ENCODE measurements around the gene MYO18A.

DNA sequence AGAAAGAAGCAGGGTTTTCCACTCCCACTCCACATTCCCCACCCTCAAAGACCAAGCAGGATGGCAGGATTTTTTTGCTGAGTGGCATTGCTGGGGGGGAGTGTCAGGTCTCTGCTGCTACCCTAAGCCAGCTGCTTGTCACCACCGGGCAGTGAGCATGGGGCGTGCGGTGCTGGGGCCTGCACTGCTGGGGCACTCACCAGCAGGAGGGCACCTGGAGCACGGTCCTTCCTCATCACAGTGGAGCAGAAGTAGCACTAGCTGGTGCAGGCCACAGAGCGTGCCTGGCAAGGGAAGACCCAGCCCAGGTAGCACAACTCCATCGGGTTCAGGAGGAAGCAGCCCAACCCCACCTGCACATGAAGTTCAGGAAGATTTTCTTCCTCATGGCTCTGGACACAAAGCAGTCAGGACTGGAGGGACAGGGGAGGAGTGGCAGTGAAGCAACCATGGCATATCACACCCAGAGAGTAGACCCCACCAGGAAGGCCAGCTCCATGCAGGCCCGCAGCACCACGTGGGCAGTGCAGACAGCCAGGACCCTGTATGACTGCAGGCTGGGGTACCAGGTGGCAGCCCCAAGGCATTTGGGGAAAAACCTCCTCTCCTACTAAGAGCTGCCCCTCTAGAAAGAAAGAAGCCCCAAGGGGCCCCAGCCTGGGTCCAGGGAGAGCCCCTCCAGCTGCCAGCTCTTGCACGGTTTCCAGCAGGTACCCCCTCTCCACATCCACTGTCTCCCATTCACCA is 16.7 kb upstream of the MYO18A start:
- TF ChIP-seq, protein P1, sequence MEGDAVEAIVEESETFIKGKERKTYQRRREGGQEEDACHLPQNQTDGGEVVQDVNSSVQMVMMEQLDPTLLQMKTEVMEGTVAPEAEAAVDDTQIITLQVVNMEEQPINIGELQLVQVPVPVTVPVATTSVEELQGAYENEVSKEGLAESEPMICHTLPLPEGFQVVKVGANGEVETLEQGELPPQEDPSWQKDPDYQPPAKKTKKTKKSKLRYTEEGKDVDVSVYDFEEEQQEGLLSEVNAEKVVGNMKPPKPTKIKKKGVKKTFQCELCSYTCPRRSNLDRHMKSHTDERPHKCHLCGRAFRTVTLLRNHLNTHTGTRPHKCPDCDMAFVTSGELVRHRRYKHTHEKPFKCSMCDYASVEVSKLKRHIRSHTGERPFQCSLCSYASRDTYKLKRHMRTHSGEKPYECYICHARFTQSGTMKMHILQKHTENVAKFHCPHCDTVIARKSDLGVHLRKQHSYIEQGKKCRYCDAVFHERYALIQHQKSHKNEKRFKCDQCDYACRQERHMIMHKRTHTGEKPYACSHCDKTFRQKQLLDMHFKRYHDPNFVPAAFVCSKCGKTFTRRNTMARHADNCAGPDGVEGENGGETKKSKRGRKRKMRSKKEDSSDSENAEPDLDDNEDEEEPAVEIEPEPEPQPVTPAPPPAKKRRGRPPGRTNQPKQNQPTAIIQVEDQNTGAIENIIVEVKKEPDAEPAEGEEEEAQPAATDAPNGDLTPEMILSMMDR (IDR thresholded peaks at IDR 0.05) = no peak
- TF ChIP-seq POLR2A (IDR thresholded peaks at IDR 0.05) = no peak
